Endothelial cell of umbilical vein (primary cell): ENCODE results near the gene OSER1. TPM values are rescaled to one million over a fixed set of nuclear protein-coding genes. Genes with fewer than 3 reads are reported as not detected.

Source experiments
- BruUV-seq: library from RNA; stranded (reverse); fragments of 400-500 nt; replicated peaks from 2 replicates; lab custom pipeline; 2021; lab: Mats Ljungman, UMichigan
- CTCF ChIA-PET: fragments of 300-600, 350-600 bp; sonication (Branson Sonifier 250); formaldehyde crosslinking; loops from one replicate; lab custom pipeline; 2021; ENCODE audit warnings: antibody characterized with exemption, inconsistent platforms; lab: Charles Lee
- POLR2A ChIA-PET: fragments of 300-600, 350-600 bp; sonication (Branson Sonifier 250); formaldehyde crosslinking; loops from one replicate; lab custom pipeline; 2021; ENCODE audit warnings: antibody characterized with exemption, inconsistent platforms; lab: Charles Lee
- DNase-seq: peaks from one replicate; pipeline ENCODE4 v3.0.0-alpha.2; 2011; ENCODE audit warnings: low read depth, low spot score
- FAIRE-seq: peaks from 2 replicates; lab custom pipeline; 2011; peaks lifted over from hg19 to GRCh38; lab: Jason Lieb, UNC
- H2AFZ ChIP-seq: 2 replicates; pipeline ENCODE4 v1.6.0; 2012; ENCODE audit warnings: low read depth, low read length, control low read depth, inconsistent platforms
- H3K27ac ChIP-seq: 2 replicates; pipeline ENCODE4 v1.5.1; 2011; ENCODE audit warnings: low read depth, mild to moderate bottlenecking, control low read depth, low read length, moderate library complexity; ENCODE audit not compliant: insufficient read depth
- H3K27me3 ChIP-seq, 2 experiments: 2 replicates each; pipeline versions ENCODE4 v1.6.0 to v1.6.1; 2011; ENCODE audit warnings: low read length in 2 of 2, mixed read lengths in 1 of 2; ENCODE audit not compliant: control insufficient read depth in 2 of 2, insufficient read depth in 2 of 2
- H3K36me3 ChIP-seq, 2 experiments: 2 replicates in 1 of 2; 3 replicates in 1 of 2; pipeline ENCODE4 v1.5.1; 2011; ENCODE audit warnings: low read length in 2 of 2, mild to moderate bottlenecking in 1 of 2, moderate library complexity in 1 of 2; ENCODE audit not compliant: control insufficient read depth in 2 of 2, insufficient read depth in 2 of 2; ENCODE audit errors: extremely low read depth in 1 of 2
- H3K4me1 ChIP-seq: 3 replicates; pipeline ENCODE4 v1.5.1; 2011; ENCODE audit warnings: mild to moderate bottlenecking, low read length; ENCODE audit not compliant: control insufficient read depth, insufficient read depth; ENCODE audit errors: extremely low read depth
- H3K4me2 ChIP-seq: 2 replicates; pipeline ENCODE4 v1.6.1; 2011; ENCODE audit warnings: low read length, control low read depth, mixed read lengths; ENCODE audit not compliant: insufficient read depth
- H3K4me3 ChIP-seq, 3 experiments: fragments of 200-600 bp in 1 of 3; sonication (generic), shearing (Covaris generic) in 1 of 3; replicated peaks in 1 of 3; 2 replicates each; pipeline ENCODE4 v1.5.1; 2011 to 2016; ENCODE audit warnings: control low read depth in 3 of 3, low read length in 3 of 3, mild to moderate bottlenecking in 2 of 3, inconsistent platforms in 1 of 3, low read depth in 1 of 3, moderate library complexity in 1 of 3; ENCODE audit not compliant: insufficient read depth in 1 of 3
- H3K79me2 ChIP-seq: 2 replicates; pipeline ENCODE4 v1.6.0; 2012; ENCODE audit warnings: low read length, inconsistent platforms; ENCODE audit not compliant: control insufficient read depth, insufficient read depth
- H3K9ac ChIP-seq: replicated peaks from 2 replicates; pipeline ENCODE3; 2011; ENCODE audit warnings: low read length, control low read depth; ENCODE audit not compliant: insufficient read depth; ENCODE audit errors: extremely low read depth
- H3K9me1 ChIP-seq: replicated peaks from 3 replicates; pipeline ENCODE4 v1.6.0; 2011; ENCODE audit warnings: mild to moderate bottlenecking, low read length; ENCODE audit not compliant: control insufficient read depth, insufficient read depth; ENCODE audit errors: extremely low read depth
- H3K9me3 ChIP-seq: replicated peaks from 2 replicates; pipeline ENCODE4 v1.5.1; 2012; ENCODE audit warnings: low read length, inconsistent platforms; ENCODE audit not compliant: control insufficient read depth, insufficient read depth
- H4K20me1 ChIP-seq: replicated peaks from 2 replicates; pipeline ENCODE3; 2011; ENCODE audit warnings: mild to moderate bottlenecking, low read length; ENCODE audit not compliant: control insufficient read depth, insufficient read depth; ENCODE audit errors: extremely low read depth
- EZH2 ChIP-seq: IDR thresholded peaks from 2 replicates; pipeline ENCODE4 v1.6.1; 2012; ENCODE audit warnings: borderline replicate concordance, low read depth, mild to moderate bottlenecking, moderate library complexity, low read length, inconsistent platforms; ENCODE audit not compliant: severe bottlenecking
- FOS ChIP-seq: IDR thresholded peaks from 2 replicates; pipeline ENCODE4 v1.6.1; 2011; ENCODE audit warnings: mild to moderate bottlenecking, low read length, moderate library complexity, borderline replicate concordance; ENCODE audit not compliant: insufficient read depth
- GATA2 ChIP-seq: IDR thresholded peaks from 2 replicates; pipeline ENCODE4 v1.7.0; 2011; ENCODE audit warnings: low read depth, mild to moderate bottlenecking, moderate library complexity, mixed read lengths, low read length; ENCODE audit not compliant: insufficient read length, insufficient read depth
- JUN ChIP-seq: IDR thresholded peaks from 2 replicates; pipeline ENCODE4 v1.6.1; 2011; ENCODE audit warnings: borderline replicate concordance, low read depth; ENCODE audit not compliant: insufficient read length, insufficient read depth
- MYC ChIP-seq: IDR thresholded peaks from one replicate; pipeline ENCODE4 v1.6.1; 2011; ENCODE audit warnings: mild to moderate bottlenecking, low read depth, low read length
- POLR2A ChIP-seq: IDR thresholded peaks from 2 replicates; pipeline ENCODE4 v1.6.1; 2012; ENCODE audit warnings: low read depth, mild to moderate bottlenecking, control low read depth, low read length
- POLR2AphosphoS5 ChIP-seq: IDR thresholded peaks from 2 replicates; pipeline ENCODE4 v1.6.1; 2012; ENCODE audit warnings: low read depth, mild to moderate bottlenecking, control low read depth, low read length, moderate library complexity; ENCODE audit not compliant: insufficient read depth
- dilution Hi-C: fragments of 300-500 bp; cut with MboI; formaldehyde crosslinking; loops from one replicate; pipeline ENCODE4 v1.15.0; 2019; ENCODE audit warnings: low sequenced_read_pairs; ENCODE audit not compliant: extremely low pct_ligation_motif_present
- intact Hi-C: fragments of 100-400 bp; cut with micrococcal nuclease; formaldehyde crosslinking; loops from one replicate; pipeline ENCODE4 v1.10.0; 2022
- polyA plus RNA-seq, 4 experiments: library from polyadenylated mRNA; depleted of rRNA in 3 of 4; stranded (reverse) in 3 of 4; unstranded in 1 of 4; fragments of >200 nt; gene quantifications; 2 replicates each; pipeline versions ENCODE4 v1.2.1 to v1.2.3, GENCODE V29; 2011 to 2012; ENCODE audit warnings: missing spikeins in 1 of 4
- total RNA-seq: library from RNA; stranded (reverse); gene quantifications from 2 replicates; pipeline ENCODE4 v1.2.3, GENCODE V29; 2021
- TF ChIP-seq, protein P1 (sequence below): IDR thresholded peaks from 2 replicates; pipeline ENCODE4 v1.6.1; 2011; ENCODE audit not compliant: insufficient read depth, insufficient read length
- TF ChIP-seq, protein P2 (sequence below), 2 donors: IDR thresholded peaks; 1 replicate in 1 of 2; 2 replicates in 1 of 2; pipeline ENCODE4 v1.5.1; 2011; ENCODE audit warnings: low read length in 2 of 2, mild to moderate bottlenecking in 2 of 2, moderate library complexity in 2 of 2, control low read depth in 1 of 2, inconsistent platforms in 1 of 2, low read depth in 1 of 2; ENCODE audit not compliant: insufficient read depth in 1 of 2; ENCODE audit errors: extremely low read depth in 1 of 2

OSER1 gene
- total and polyA plus RNA-seq, 2 donors (not counting 3 experiments of a cell fraction or from before 2014, with no cell fraction given) = 30.8 to 36.0 TPM

DNA sequence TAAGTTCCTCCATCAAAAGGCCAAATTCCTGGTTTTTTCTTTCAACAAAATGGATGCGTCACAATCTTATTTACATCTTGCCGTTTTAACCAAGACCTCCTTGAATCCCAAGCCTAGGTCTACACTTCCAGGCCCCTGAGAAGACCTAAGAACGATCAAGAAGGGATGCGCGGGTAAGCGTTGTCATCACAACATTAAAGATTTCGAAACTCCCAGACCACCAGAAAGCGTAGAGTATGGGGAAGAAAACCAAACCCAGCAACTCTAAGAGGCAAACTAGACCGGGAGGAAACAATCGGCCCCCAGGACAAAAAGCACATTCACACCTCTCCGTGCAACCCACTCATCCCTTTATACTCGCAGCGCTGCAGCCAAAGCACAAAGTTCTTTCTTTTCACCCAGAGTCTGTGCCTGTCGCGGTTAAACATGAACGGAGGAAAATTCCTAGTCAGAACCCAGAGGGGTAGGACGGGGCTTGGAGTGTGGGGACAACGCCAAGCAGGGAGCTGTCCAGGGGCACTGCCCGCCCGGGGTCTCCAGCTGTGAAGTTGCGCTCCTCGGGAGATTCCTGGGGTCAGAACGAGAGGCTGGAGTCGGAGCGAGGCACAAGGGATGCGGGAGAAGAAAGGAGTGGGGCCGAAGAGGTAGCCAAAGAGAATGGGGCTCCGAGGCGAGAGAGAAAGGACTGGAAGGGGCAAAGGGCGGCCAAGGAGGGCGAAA, 725 bp downstream of the OSER1 start:
- TF ChIP-seq POLR2AphosphoS5 (no peak), EZH2 (no peak), POLR2A (no peak), GATA2 (no peak), JUN (no peak), FOS (no peak), MYC (no peak)
- TF ChIP-seq, protein P1, sequence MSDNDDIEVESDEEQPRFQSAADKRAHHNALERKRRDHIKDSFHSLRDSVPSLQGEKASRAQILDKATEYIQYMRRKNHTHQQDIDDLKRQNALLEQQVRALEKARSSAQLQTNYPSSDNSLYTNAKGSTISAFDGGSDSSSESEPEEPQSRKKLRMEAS = no peak
- TF ChIP-seq, protein P2, sequence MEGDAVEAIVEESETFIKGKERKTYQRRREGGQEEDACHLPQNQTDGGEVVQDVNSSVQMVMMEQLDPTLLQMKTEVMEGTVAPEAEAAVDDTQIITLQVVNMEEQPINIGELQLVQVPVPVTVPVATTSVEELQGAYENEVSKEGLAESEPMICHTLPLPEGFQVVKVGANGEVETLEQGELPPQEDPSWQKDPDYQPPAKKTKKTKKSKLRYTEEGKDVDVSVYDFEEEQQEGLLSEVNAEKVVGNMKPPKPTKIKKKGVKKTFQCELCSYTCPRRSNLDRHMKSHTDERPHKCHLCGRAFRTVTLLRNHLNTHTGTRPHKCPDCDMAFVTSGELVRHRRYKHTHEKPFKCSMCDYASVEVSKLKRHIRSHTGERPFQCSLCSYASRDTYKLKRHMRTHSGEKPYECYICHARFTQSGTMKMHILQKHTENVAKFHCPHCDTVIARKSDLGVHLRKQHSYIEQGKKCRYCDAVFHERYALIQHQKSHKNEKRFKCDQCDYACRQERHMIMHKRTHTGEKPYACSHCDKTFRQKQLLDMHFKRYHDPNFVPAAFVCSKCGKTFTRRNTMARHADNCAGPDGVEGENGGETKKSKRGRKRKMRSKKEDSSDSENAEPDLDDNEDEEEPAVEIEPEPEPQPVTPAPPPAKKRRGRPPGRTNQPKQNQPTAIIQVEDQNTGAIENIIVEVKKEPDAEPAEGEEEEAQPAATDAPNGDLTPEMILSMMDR (IDR thresholded peaks at IDR 0.05; ENCODE audit: extremely low read depth in 1 of 2, insufficient read depth in 1 of 2, low read depth in 1 of 2, low read length in 2 of 2) = no peak
- peaks cover 4% of the 10 kb centered on the region for H4K20me1 ChIP-seq
- H2AFZ ChIP-seq = peak overlapping the region; percentile 53
- H3K27ac ChIP-seq = peak overlapping the region; percentile 87
- no peaks in the 10 kb centered on the region for H3K9me3 ChIP-seq
- H3K79me2 ChIP-seq = peaks cover 45% of the 10 kb centered on the region
- FAIRE-seq (no peak), DNase-seq (peak; percentile 63)
- H3K36me3 ChIP-seq = peaks cover 0 to 5% of the 10 kb centered on the region in 2 experiments
- peak overlapping the region; percentile 57 to 84 (median 79) for H3K4me3 ChIP-seq
- peaks cover 28% of the 10 kb centered on the region for H3K4me1 ChIP-seq
- no peaks in the 10 kb centered on the region for H3K9me1 ChIP-seq
- TSS peak; percentile 42 for BruUV-seq
- intact Hi-C loops = loop anchor here (2.0 to 10.0 kb wide), 3 partner anchors 255 to 483 kb away; partner anchors contain the start of gene SERINC3
- H3K27me3 ChIP-seq = no peaks in the 10 kb centered on the region
- peak overlapping the region; percentile 80 for H3K4me2 ChIP-seq
- POLR2A ChIA-PET = interaction anchor here (0.6 kb wide), 1 partner anchor 751 kb away, joined by 3 read pairs; no protein-coding TSS in a partner anchor
- dilution Hi-C loops = no loop called here
- H3K9ac ChIP-seq = peak overlapping the region; percentile 95
- CTCF ChIA-PET = interaction anchor here (1.2 to 1.4 kb wide), 3 partner anchors 19 to 101 kb away, joined by 3 to 7 read pairs (median 4); partner anchors contain the start of gene FITM2
